HG03571 (cell line): Measurements from ENCODE around the gene CACNA1H.

Experiments
- ATAC-seq: cut with Tn5 transposase; IDR thresholded peaks from one replicate; pipeline ENCODE4 v1.9.1; 2021; ENCODE audit not compliant: unreplicated experiment

The CACNA1H gene

GRCh38 chr16:1171001-1171400 is 18.1 kb downstream of the CACNA1H start:
- no peak for ATAC-seq

- no peak for ATAC-seq
These were observed 19.0 kb downstream of the CACNA1H start for GRCh38 chr16:1171854-1172428.

- ATAC-seq = no peak
These were observed 19.7 kb downstream of the CACNA1H start for GRCh38 chr16:1172651-1173050.

GRCh38 chr16:1173788-1174451 is 21.0 kb downstream of the CACNA1H start:
- no peak for ATAC-seq

- ATAC-seq = no peak
These were observed 21.8 kb downstream of the CACNA1H start for GRCh38 chr16:1174477-1175357.

- no peak for ATAC-seq
These were observed 22.8 kb downstream of the CACNA1H start for GRCh38 chr16:1175566-1176279.

GRCh38 chr16:1176280-1176897 is 23.5 kb downstream of the CACNA1H start:
- no peak for ATAC-seq

GRCh38 chr16:1177053-1177452 is 24.1 kb downstream of the CACNA1H start:
- no peak for ATAC-seq

GRCh38 chr16:1177750-1178149 is 24.8 kb downstream of the CACNA1H start:
- no peak for ATAC-seq

GRCh38 chr16:1178295-1178910 is 25.5 kb downstream of the CACNA1H start:
- no peak for ATAC-seq

- no peak for ATAC-seq
These were observed 27.9 kb downstream of the CACNA1H start for GRCh38 chr16:1180549-1181403.

GRCh38 chr16:1181404-1182315 is 28.8 kb downstream of the CACNA1H start:
- ATAC-seq = no peak

GRCh38 chr16:1182316-1182671 is 29.4 kb downstream of the CACNA1H start:
- no peak for ATAC-seq

GRCh38 chr16:1182950-1183907 is 30.3 kb downstream of the CACNA1H start:
- ATAC-seq = no peak

- ATAC-seq = no peak
These were observed 31.4 kb downstream of the CACNA1H start for GRCh38 chr16:1184156-1184868.

- ATAC-seq = no peak
These were observed 32.1 kb downstream of the CACNA1H start for GRCh38 chr16:1184980-1185379.
